Progenitor cell of endocrine pancreas (in vitro differentiated cells): ENCODE data around the gene ACTRT2. TPM values are rescaled to one million over a fixed set of nuclear protein-coding genes. Genes with fewer than 3 reads are reported as not detected.

Experiments used
- DNase-seq: peaks from one replicate; pipeline ENCODE4 v3.0.0; 2021; ENCODE audit warnings: low spot score; ENCODE audit not compliant: unreplicated experiment
- H3K27ac Mint-ChIP-seq: 2 replicates; pipeline ENCODE4 v1.8.0; 2021; ENCODE audit warnings: mild to moderate bottlenecking, moderate library complexity, mixed read lengths
- H3K27me3 Mint-ChIP-seq: 2 replicates; pipeline ENCODE4 v1.8.0; 2021; ENCODE audit warnings: mixed read lengths
- H3K36me3 Mint-ChIP-seq: 2 replicates; pipeline ENCODE4 v1.8.0; 2022; ENCODE audit warnings: mixed read lengths; ENCODE audit not compliant: insufficient read depth
- H3K4me1 Mint-ChIP-seq: 2 replicates; pipeline ENCODE4 v1.8.0; 2021; ENCODE audit warnings: low read depth, mixed read lengths
- H3K4me3 Mint-ChIP-seq: 2 replicates; pipeline ENCODE4 v1.8.0; 2021; ENCODE audit warnings: low read depth, mild to moderate bottlenecking, moderate library complexity, mixed read lengths
- H3K9me3 Mint-ChIP-seq: 2 replicates; pipeline ENCODE4 v1.8.0; 2021; ENCODE audit warnings: low read depth, mixed read lengths
- total RNA-seq: library from RNA; stranded (reverse); gene quantifications from 2 replicates; pipeline ENCODE4 v1.2.1, GENCODE V29; 2021
- TF ChIP-seq, protein P1 (sequence below): fragments of 200-600 bp; sonication (generic); IDR thresholded peaks from one replicate; pipeline ENCODE4 v1.5.0; 2021; ENCODE audit warnings: antibody characterized with exemption, mild to moderate bottlenecking; ENCODE audit not compliant: unreplicated experiment

Gene ACTRT2
- total RNA-seq, 1 donor from 2014 or later: not detected

DNA sequence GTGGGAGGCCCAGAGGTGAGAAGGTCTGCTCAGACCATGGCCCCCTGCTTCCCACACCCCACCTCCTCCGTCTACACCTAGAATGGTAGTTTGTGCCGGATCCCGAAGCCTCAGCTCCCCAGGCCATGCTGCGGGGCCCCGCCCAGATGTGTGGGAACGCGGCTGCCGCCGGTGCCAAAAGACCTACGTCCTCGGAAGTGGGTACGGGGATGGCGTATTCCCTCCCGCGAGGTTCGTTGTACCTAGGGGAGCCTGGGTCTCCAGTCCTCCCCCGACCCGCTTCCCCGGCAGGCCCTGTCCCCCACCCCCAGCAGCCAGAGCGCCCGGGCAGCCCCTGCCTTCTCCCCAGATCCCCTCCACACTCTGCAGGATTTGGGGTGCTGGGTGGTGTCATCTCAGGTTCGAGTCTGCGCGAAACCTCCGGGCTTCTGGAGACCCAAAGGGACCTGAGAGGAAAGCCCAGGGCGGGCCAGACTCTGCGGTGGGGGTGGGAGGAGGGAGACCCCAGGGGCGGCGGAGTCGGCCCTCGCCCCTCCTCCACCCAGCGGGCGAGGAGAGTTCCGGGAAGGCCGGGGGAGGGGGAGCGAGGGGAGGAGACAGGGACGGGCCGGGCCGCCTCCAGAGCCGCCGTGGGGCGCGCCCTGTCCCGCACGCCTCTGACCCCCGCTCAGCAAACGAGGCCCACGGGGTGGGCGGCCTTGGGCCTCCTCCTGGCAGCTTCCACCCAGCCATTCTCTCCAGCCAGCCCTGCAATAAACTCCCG, 41.5 kb downstream of the ACTRT2 start:
- no peak for DNase-seq
- Mint-ChIP-seq H3K27me3 (peaks cover 19% of the 10 kb centered on the region), H3K36me3 (peaks cover 10% of the 10 kb centered on the region), H3K4me1 (peaks cover 16% of the 10 kb centered on the region), H3K9me3 (no peaks in the 10 kb centered on the region), H3K27ac (no peak overlapping the region), H3K4me3 (no peak overlapping the region)
- TF ChIP-seq, protein P1, sequence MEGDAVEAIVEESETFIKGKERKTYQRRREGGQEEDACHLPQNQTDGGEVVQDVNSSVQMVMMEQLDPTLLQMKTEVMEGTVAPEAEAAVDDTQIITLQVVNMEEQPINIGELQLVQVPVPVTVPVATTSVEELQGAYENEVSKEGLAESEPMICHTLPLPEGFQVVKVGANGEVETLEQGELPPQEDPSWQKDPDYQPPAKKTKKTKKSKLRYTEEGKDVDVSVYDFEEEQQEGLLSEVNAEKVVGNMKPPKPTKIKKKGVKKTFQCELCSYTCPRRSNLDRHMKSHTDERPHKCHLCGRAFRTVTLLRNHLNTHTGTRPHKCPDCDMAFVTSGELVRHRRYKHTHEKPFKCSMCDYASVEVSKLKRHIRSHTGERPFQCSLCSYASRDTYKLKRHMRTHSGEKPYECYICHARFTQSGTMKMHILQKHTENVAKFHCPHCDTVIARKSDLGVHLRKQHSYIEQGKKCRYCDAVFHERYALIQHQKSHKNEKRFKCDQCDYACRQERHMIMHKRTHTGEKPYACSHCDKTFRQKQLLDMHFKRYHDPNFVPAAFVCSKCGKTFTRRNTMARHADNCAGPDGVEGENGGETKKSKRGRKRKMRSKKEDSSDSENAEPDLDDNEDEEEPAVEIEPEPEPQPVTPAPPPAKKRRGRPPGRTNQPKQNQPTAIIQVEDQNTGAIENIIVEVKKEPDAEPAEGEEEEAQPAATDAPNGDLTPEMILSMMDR: no peak

GRCh38 chr1:3063379-3064295, 42.4 kb downstream of the ACTRT2 start:
- TF ChIP-seq, protein P1: no peak
- no peak for DNase-seq
- H3K27ac Mint-ChIP-seq: no peak overlapping the region
- peaks cover 8% of the 10 kb centered on the region for H3K36me3 Mint-ChIP-seq
- peaks cover 10% of the 10 kb centered on the region for H3K27me3 Mint-ChIP-seq
- H3K4me3 Mint-ChIP-seq: no peak overlapping the region
- peaks cover 16% of the 10 kb centered on the region for H3K4me1 Mint-ChIP-seq
- no peaks in the 10 kb centered on the region for H3K9me3 Mint-ChIP-seq

GRCh38 chr1:3064296-3064850, 43.1 kb downstream of the ACTRT2 start:
- Mint-ChIP-seq H3K27me3 (peaks cover 10% of the 10 kb centered on the region), H3K9me3 (no peaks in the 10 kb centered on the region), H3K4me1 (peaks cover 17% of the 10 kb centered on the region), H3K4me3 (peak overlapping the region; percentile 14), H3K27ac (no peak overlapping the region), H3K36me3 (peaks cover 6% of the 10 kb centered on the region)
- DNase-seq: no peak
- TF ChIP-seq, protein P1: no peak

DNA sequence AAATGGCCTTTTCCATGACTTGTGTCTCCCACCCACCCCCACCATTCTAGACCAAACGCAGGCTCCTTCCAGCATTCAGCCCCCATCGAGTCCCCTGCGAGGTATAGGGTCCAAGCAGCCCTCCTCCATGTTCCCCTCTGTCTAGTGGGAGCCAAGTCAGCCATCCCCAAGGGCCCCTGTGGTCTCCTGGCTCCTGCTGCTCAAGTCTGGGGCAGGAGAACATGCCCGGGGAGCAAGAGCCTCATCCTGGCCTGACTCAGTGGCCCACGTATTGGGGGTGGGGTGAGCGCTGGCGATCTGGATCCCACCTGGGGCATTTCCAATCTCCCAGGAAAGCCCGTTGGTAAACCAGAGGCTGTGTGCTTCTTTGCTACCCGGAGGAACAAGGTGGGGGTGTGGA, 43.6 kb downstream of the ACTRT2 start:
- H3K27me3 Mint-ChIP-seq: peaks cover 10% of the 10 kb centered on the region
- H3K27ac Mint-ChIP-seq: no peak overlapping the region
- DNase-seq: no peak
- H3K9me3 Mint-ChIP-seq: no peaks in the 10 kb centered on the region
- peak overlapping the region; percentile 40 for H3K4me3 Mint-ChIP-seq
- TF ChIP-seq, protein P1: no peak
- peaks cover 6% of the 10 kb centered on the region for H3K36me3 Mint-ChIP-seq
- peaks cover 17% of the 10 kb centered on the region for H3K4me1 Mint-ChIP-seq

DNA sequence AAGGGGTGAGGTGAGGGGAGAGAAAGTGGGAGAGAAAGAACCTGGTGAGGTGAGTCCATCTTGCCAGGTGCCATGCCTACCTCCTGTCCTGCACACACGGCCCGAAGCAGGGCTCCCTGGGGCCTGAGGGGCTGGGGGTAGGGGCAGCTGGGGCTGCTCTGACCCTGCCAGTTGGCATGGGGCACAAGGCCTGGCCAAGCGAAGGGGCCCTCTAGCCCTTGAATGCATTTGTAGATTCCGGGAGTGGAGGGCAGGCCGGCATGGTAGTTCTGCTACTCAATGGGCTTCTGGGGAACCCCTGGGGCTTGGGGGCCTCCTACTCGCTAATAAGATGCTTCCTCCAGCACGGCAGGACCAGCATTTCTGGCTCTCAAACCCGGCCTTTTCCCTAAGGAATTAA, 44.1 kb downstream of the ACTRT2 start:
- Mint-ChIP-seq H3K9me3 (no peaks in the 10 kb centered on the region), H3K4me1 (peaks cover 17% of the 10 kb centered on the region), H3K27ac (no peak overlapping the region), H3K36me3 (peaks cover 6% of the 10 kb centered on the region), H3K27me3 (peaks cover 10% of the 10 kb centered on the region), H3K4me3 (peak overlapping the region; percentile 40)
- DNase-seq: no peak
- TF ChIP-seq, protein P1: no peak
